HG02763 (cell line): ENCODE results near the gene DHX58.
A peak's percentile ranks its signal among the peaks of the same experiment; 100 is the strongest.

Experiments used
- ATAC-seq: cut with Tn5 transposase; IDR thresholded peaks from one replicate; pipeline ENCODE4 v1.9.1; 2021; ENCODE audit warnings: mild to moderate bottlenecking, moderate library complexity; ENCODE audit not compliant: unreplicated experiment

Gene DHX58

GRCh38 chr17:42111265-42111636 is 1.3 kb downstream of the DHX58 start:
- ATAC-seq, result no peak

- ATAC-seq, result no peak
These were observed 1.9 kb downstream of the DHX58 start for GRCh38 chr17:42110301-42111264.

- ATAC-seq, result no peak
These were observed 3.4 kb downstream of the DHX58 start for GRCh38 chr17:42109086-42109485.

- ATAC-seq, result peak; percentile 59
These were observed 4.6 kb downstream of the DHX58 start for GRCh38 chr17:42107597-42108576.

GRCh38 chr17:42107124-42107523 is 5.4 kb downstream of the DHX58 start:
- ATAC-seq, result no peak

- no peak for ATAC-seq
These were observed 6.5 kb downstream of the DHX58 start for GRCh38 chr17:42106009-42106408.

GRCh38 chr17:42104264-42104663 is 8.2 kb downstream of the DHX58 start:
- ATAC-seq, result no peak

GRCh38 chr17:42103221-42103954 is 9.1 kb downstream of the DHX58 start:
- ATAC-seq, result no peak

GRCh38 chr17:42101513-42102292 is 10.8 kb downstream of the DHX58 start:
- ATAC-seq, result no peak

GRCh38 chr17:42098730-42099399 is 13.6 kb downstream of the DHX58 start:
- no peak for ATAC-seq

- no peak for ATAC-seq
These were observed 14.6 kb downstream of the DHX58 start, which contains the start of gene ZNF385C for GRCh38 chr17:42097691-42098631. Gene ZNF385C, minus strand, starts transcription at chr17:42098473. Its CDS starts 35,417 bp downstream, at chr17:42063056.

GRCh38 chr17:42096360-42097111 is 16.0 kb downstream of the DHX58 start:
- no peak for ATAC-seq

- no peak for ATAC-seq
These were observed 18.0 kb downstream of the DHX58 start for GRCh38 chr17:42094375-42095069.

GRCh38 chr17:42092939-42093338 is 19.6 kb downstream of the DHX58 start:
- ATAC-seq, result no peak

- no peak for ATAC-seq
These were observed 21.3 kb downstream of the DHX58 start for GRCh38 chr17:42090964-42091790.

- no peak for ATAC-seq
These were observed 23.8 kb downstream of the DHX58 start for GRCh38 chr17:42088736-42089135.
